ENCODE measurements around the gene UBAC2.
"Not testable (repeated sequence)": the region's sequence is repeated elsewhere in the genome, so short reads cannot be mapped to it uniquely, and the experiment has no call there.

UBAC2 gene

GRCh38 chr13:99383946-99384345 is 183.3 kb downstream of the UBAC2 start:
- H3K4me3 ChIP-seq (ENCODE audit: low read length): no peak overlapping the region
- TF ChIP-seq ZNF274 (IDR thresholded peaks at IDR 0.05; ENCODE audit: low read depth, low read length): no peak

- H3K4me3 ChIP-seq (ENCODE audit: low read length): no peak overlapping the region
- no peak for TF ChIP-seq ZNF274 (IDR thresholded peaks at IDR 0.05; ENCODE audit: low read depth, low read length)
Observed at GRCh38 chr13:99384468-99384867, 183.8 kb downstream of the UBAC2 start.

DNA sequence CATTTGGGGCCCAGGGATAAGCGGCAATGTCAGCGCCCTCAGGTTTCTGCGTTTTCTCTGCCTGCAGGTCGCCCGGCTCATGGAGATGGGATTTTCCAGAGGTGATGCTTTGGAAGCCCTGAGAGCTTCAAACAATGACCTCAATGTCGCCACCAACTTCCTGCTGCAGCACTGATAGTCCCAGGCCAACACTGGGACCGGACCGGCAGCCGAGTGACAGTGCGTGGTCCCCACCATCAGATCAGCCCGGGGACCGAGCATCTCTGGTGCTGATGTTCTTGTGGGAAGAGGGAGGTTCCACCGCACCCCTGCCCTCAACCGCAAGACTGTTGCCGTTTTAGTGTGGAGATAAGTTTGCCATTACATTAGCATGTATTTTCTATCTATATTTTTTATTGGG is 184.5 kb downstream of the UBAC2 start:
- H3K4me3 ChIP-seq (ENCODE audit: low read length): no peak overlapping the region
- no peak for TF ChIP-seq ZNF274 (IDR thresholded peaks at IDR 0.05; ENCODE audit: low read depth, low read length)

DNA sequence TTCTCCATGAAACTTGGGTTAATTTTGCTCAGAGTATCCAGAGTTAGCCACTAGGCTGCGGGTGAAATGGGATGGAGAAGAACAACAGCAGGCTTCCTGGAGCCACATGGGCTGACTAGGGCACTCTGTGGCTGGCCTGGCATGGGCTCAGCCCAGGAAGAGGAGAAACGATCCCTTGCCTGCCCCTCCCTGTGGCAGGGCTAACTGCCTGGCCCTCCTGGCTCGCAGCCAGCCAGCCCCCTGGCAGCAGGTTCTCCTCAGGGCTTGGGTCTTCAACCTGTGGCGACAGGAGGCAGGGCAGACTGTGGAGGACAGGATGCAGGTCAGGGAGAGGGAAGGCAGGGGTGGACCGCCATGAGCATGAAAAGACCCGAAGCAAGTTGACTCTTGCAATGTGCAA is 185.3 kb downstream of the UBAC2 start:
- no peak overlapping the region for H3K4me3 ChIP-seq (ENCODE audit: low read length)

DNA sequence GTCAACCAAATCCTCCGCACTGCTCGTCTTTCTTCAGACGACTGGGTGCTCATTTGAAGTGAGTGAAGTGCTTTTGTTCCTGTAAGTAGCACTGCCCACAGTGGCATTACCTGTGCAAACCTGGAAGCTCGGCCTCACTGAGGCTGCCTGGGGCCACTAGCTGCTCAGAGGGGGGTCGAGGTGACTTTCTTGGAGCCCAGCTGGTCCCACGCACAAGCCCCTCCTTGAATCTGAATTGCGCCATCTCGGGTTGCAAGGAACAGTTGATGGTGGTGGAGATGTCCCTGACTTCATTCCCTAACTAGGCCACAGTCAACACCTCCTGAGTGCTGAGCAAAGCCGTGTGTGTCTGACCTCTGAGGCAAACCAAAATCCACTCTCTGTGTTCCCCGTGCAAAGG is 185.8 kb downstream of the UBAC2 start:
- no peak for TF ChIP-seq ZNF274 (IDR thresholded peaks at IDR 0.05; ENCODE audit: low read depth, low read length)
- H3K4me3 ChIP-seq (ENCODE audit: low read length): no peak overlapping the region

More for the DNA sequence above, 185.3 kb downstream of the UBAC2 start:
- TF ChIP-seq ZNF274 (IDR thresholded peaks at IDR 0.05; ENCODE audit: low read depth, low read length): no peak

GRCh38 chr13:99386911-99387788 is 186.5 kb downstream of the UBAC2 start:
- H3K4me3 ChIP-seq (ENCODE audit: low read length): no peak overlapping the region
- TF ChIP-seq ZNF274 (IDR thresholded peaks at IDR 0.05; ENCODE audit: low read depth, low read length): no peak

GRCh38 chr13:99388334-99388923 is 187.8 kb downstream of the UBAC2 start:
- no peak for TF ChIP-seq ZNF274 (IDR thresholded peaks at IDR 0.05; ENCODE audit: low read depth, low read length)
- no peak overlapping the region for H3K4me3 ChIP-seq (ENCODE audit: low read length)

GRCh38 chr13:99389094-99389493 is 188.4 kb downstream of the UBAC2 start:
- not testable (repeated sequence) for H3K4me3 ChIP-seq (ENCODE audit: low read length)

DNA sequence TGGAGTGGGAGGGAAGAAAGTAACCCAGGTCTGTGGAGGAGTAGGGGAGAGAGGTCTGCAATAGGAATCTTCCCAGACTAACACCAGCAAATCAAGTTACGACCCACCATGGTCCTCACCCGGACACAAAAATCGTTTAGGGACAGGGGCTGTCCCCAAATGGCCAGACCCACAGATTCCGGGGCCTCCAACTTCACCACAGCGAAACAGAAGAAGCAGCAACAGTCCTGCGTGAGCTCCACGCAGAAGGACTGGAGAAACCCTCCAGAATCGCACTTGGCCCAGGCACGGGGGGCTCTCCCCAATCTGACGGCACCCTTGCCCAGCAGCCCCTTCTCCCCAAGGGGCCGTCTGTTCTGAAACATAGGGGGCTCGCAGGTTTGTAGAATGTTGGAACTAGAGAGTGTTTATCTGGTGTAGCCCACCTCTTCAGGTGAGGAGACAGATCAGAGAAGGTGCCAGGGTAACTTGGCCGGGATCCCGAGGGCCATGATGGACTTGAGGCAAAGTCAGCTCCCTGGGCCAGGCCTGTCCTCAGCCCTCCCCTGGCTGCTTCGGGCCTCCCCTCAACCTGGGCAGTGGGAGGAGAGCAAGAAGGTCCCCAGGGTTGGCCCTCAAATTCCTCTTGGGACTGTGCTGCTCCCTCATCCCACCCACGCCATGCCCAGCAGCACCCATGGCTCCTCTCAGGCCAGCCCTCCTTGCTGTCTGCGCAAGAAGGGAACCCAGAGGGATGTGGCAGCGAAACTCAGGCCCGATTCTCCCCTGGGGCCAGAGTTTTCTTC is 189.1 kb downstream of the UBAC2 start:
- H3K4me3 ChIP-seq (ENCODE audit: low read length): no peak overlapping the region
- no peak for TF ChIP-seq ZNF274 (IDR thresholded peaks at IDR 0.05; ENCODE audit: low read depth, low read length)

- no peak overlapping the region for H3K4me3 ChIP-seq (ENCODE audit: low read length)
- TF ChIP-seq ZNF274 (IDR thresholded peaks at IDR 0.05; ENCODE audit: low read depth, low read length): no peak
Observed at GRCh38 chr13:99390601-99391000, 189.9 kb downstream of the UBAC2 start.

GRCh38 chr13:99391781-99392469 is 191.3 kb downstream of the UBAC2 start:
- H3K4me3 ChIP-seq (ENCODE audit: low read length): no peak overlapping the region
- no peak for TF ChIP-seq ZNF274 (IDR thresholded peaks at IDR 0.05; ENCODE audit: low read depth, low read length)

GRCh38 chr13:99392470-99393135 is 191.9 kb downstream of the UBAC2 start:
- no peak for TF ChIP-seq ZNF274 (IDR thresholded peaks at IDR 0.05; ENCODE audit: low read depth, low read length)

DNA sequence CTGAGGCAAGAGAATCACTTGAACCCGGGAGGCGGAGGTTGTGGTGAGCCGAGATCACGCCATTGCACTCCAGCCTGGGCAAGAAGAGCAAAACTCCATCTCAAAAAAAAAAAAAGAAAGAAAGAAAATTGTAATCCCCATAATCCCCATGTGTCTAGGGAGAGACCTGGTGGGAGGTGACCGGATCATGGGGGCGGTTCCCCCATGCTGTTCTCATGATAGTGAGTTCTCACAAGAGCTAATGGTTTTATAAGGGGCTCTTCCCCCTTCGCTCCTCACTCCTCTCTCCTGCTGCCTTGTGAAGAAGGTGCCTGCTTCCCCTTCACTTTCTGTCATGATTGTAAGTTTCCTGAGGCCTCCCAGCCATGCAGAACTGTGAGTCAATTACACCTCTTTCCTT is 192.7 kb downstream of the UBAC2 start:
- H3K4me3 ChIP-seq (ENCODE audit: low read length): not testable (repeated sequence)

More at GRCh38 chr13:99392470-99393135, 191.9 kb downstream of the UBAC2 start:
- no peak overlapping the region for H3K4me3 ChIP-seq (ENCODE audit: low read length)
